Suprapubic skin (tissue), 4 donors: Measurements from ENCODE around the gene UTS2B. TPM values are rescaled to one million over a fixed set of nuclear protein-coding genes. Genes with fewer than 3 reads are reported as not detected.

Source experiments
- DNase-seq, 2 donors: peaks; one replicate each; pipeline ENCODE4 v3.0.0-alpha.2; 2019; ENCODE audit warnings: low spot score in 2 of 2
- H3K27ac ChIP-seq: fragments of 200-600 bp; sonication (generic); one replicate; pipeline ENCODE4 v1.5.1; 2019
- H3K27me3 ChIP-seq: fragments of 200-600 bp; sonication (generic); one replicate; pipeline ENCODE4 v1.5.1; 2019
- H3K36me3 ChIP-seq: fragments of 200-600 bp; sonication (generic); one replicate; pipeline ENCODE4 v1.5.1; 2019
- H3K4me1 ChIP-seq: fragments of 200-600 bp; sonication (generic); one replicate; pipeline ENCODE4 v1.5.1; 2019
- H3K4me3 ChIP-seq: fragments of 200-600 bp; sonication (generic); one replicate; pipeline ENCODE4 v1.5.1; 2019; ENCODE audit warnings: mild to moderate bottlenecking
- H3K9me3 ChIP-seq: fragments of 200-600 bp; sonication (generic); one replicate; pipeline ENCODE4 v1.5.1; 2019
- CTCF ChIP-seq, 2 donors: fragments of 200-600 bp in 1 of 2; fragments of 450-650 bp in 1 of 2; sonication (generic) in 1 of 2; IDR thresholded peaks; one replicate each; pipeline ENCODE4 v1.5.1; 2016 to 2019; ENCODE audit warnings: antibody characterized with exemption in 2 of 2, mild to moderate bottlenecking in 1 of 2, moderate library complexity in 1 of 2
- EP300 ChIP-seq: sonication (generic); formaldehyde crosslinking; IDR thresholded peaks from one replicate; pipeline ENCODE4 v1.6.1; 2017; ENCODE audit warnings: antibody characterized with exemption
- POLR2A ChIP-seq, 2 donors: fragments of 450-650 bp; IDR thresholded peaks; one replicate each; pipeline ENCODE4 v1.6.1; 2017; ENCODE audit warnings: antibody characterized with exemption in 2 of 2, mild to moderate bottlenecking in 2 of 2, moderate library complexity in 2 of 2
- POLR2AphosphoS5 ChIP-seq, 3 donors: sonication (generic); formaldehyde crosslinking; IDR thresholded peaks; one replicate each; pipeline ENCODE4 v1.6.1; 2017; ENCODE audit warnings: antibody characterized with exemption in 3 of 3
- WGBS: methylation state at CpG from one replicate; pipeline ENCODE4 v1.1.5; 2018; 5-methylcytosine and 5-hydroxymethylcytosine counted together
- total RNA-seq, 4 donors: library from RNA; depleted of rRNA; stranded (reverse); fragments of >200 nt; gene quantifications; one replicate each; pipeline ENCODE4 v1.1.0, GENCODE V29; 2016

UTS2B gene
- total RNA-seq, 4 donors from 2014 or later, result 1.0 TPM; not detected in 3

GRCh38 chr3:191235331-191236314, 94.7 kb downstream of the UTS2B start:
- Histone ChIP-seq H3K27me3 (no peaks in the 10 kb centered on the region), H3K9me3 (no peaks in the 10 kb centered on the region), H3K27ac (no peak overlapping the region), H3K36me3 (no peaks in the 10 kb centered on the region), H3K4me1 (no peaks in the 10 kb centered on the region), H3K4me3 (no peak overlapping the region)
- DNase-seq, result no peak
- WGBS, result 74% methylated on average over 4 of the region's 4 CpGs
- TF ChIP-seq EP300, result no peak
- no peak for TF ChIP-seq CTCF (IDR thresholded peaks at IDR 0.05)
- no peak for TF ChIP-seq POLR2A (IDR thresholded peaks at IDR 0.05)
- TF ChIP-seq POLR2AphosphoS5 (IDR thresholded peaks at IDR 0.05), result no peak

GRCh38 chr3:191234216-191234615, 96.1 kb downstream of the UTS2B start:
- no peaks in the 10 kb centered on the region for H3K9me3 ChIP-seq
- 79% methylated on average over 9 of the region's 9 CpGs for WGBS
- no peak for DNase-seq
- no peaks in the 10 kb centered on the region for H3K4me1 ChIP-seq
- no peaks in the 10 kb centered on the region for H3K36me3 ChIP-seq
- H3K27ac ChIP-seq, result no peak overlapping the region
- H3K4me3 ChIP-seq, result no peak overlapping the region
- H3K27me3 ChIP-seq, result no peaks in the 10 kb centered on the region
- TF ChIP-seq POLR2A (IDR thresholded peaks at IDR 0.05) (no peak), POLR2AphosphoS5 (IDR thresholded peaks at IDR 0.05) (no peak)

- Histone ChIP-seq H3K36me3 (no peaks in the 10 kb centered on the region), H3K4me3 (no peak overlapping the region), H3K9me3 (no peaks in the 10 kb centered on the region), H3K27ac (no peak overlapping the region), H3K4me1 (no peaks in the 10 kb centered on the region), H3K27me3 (no peaks in the 10 kb centered on the region)
- 69% methylated on average over 5 of the region's 5 CpGs for WGBS
- DNase-seq, result no peak
- TF ChIP-seq POLR2A (IDR thresholded peaks at IDR 0.05) (no peak), CTCF (IDR thresholded peaks at IDR 0.05) (no peak), POLR2AphosphoS5 (IDR thresholded peaks at IDR 0.05) (no peak), EP300 (no peak)
Observed at GRCh38 chr3:191227541-191227940, 102.8 kb downstream of the UTS2B start.

- Histone ChIP-seq H3K27me3 (no peaks in the 10 kb centered on the region), H3K4me1 (no peaks in the 10 kb centered on the region), H3K9me3 (no peaks in the 10 kb centered on the region), H3K36me3 (no peaks in the 10 kb centered on the region), H3K27ac (no peak overlapping the region), H3K4me3 (no peak overlapping the region)
- TF ChIP-seq POLR2AphosphoS5 (IDR thresholded peaks at IDR 0.05), result no peak
- TF ChIP-seq POLR2A (IDR thresholded peaks at IDR 0.05), result no peak
- no peak for TF ChIP-seq EP300
- TF ChIP-seq CTCF (IDR thresholded peaks at IDR 0.05), result no peak
- WGBS, result 100% methylated on average over 1 of the region's 1 CpG
- no peak for DNase-seq
Observed at GRCh38 chr3:191221638-191222037, 108.7 kb downstream of the UTS2B start.

GRCh38 chr3:191220908-191221307, 109.4 kb downstream of the UTS2B start:
- DNase-seq, result no peak
- no peaks in the 10 kb centered on the region for H3K36me3 ChIP-seq
- no peak overlapping the region for H3K27ac ChIP-seq
- TF ChIP-seq POLR2AphosphoS5 (IDR thresholded peaks at IDR 0.05) (no peak), EP300 (no peak), CTCF (IDR thresholded peaks at IDR 0.05) (no peak), POLR2A (IDR thresholded peaks at IDR 0.05) (no peak)
- no peak overlapping the region for H3K4me3 ChIP-seq
- no peaks in the 10 kb centered on the region for H3K27me3 ChIP-seq
- no peaks in the 10 kb centered on the region for H3K4me1 ChIP-seq
- no peaks in the 10 kb centered on the region for H3K9me3 ChIP-seq
- 83% methylated on average over 5 of the region's 5 CpGs for WGBS
